ENCODE data around the gene TBX20.

TBX20 gene

GRCh38 chr7:35261476-35262285 is 7.8 kb upstream of the TBX20 start:
- no peak for DNase-seq
- Histone ChIP-seq H3K4me3 (ENCODE audit: low read depth, low read length) (no peak overlapping the region), H3K27me3 (no peaks in the 10 kb centered on the region), H3K9me3 (no peaks in the 10 kb centered on the region), H3K36me3 (no peaks in the 10 kb centered on the region), H3K4me1 (peaks cover 4% of the 10 kb centered on the region; the same call in 1 of the 2 replicates)
- TF ChIP-seq, protein P1, sequence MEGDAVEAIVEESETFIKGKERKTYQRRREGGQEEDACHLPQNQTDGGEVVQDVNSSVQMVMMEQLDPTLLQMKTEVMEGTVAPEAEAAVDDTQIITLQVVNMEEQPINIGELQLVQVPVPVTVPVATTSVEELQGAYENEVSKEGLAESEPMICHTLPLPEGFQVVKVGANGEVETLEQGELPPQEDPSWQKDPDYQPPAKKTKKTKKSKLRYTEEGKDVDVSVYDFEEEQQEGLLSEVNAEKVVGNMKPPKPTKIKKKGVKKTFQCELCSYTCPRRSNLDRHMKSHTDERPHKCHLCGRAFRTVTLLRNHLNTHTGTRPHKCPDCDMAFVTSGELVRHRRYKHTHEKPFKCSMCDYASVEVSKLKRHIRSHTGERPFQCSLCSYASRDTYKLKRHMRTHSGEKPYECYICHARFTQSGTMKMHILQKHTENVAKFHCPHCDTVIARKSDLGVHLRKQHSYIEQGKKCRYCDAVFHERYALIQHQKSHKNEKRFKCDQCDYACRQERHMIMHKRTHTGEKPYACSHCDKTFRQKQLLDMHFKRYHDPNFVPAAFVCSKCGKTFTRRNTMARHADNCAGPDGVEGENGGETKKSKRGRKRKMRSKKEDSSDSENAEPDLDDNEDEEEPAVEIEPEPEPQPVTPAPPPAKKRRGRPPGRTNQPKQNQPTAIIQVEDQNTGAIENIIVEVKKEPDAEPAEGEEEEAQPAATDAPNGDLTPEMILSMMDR (IDR thresholded peaks at IDR 0.05; ENCODE audit: low read depth, low read length): no peak

DNA sequence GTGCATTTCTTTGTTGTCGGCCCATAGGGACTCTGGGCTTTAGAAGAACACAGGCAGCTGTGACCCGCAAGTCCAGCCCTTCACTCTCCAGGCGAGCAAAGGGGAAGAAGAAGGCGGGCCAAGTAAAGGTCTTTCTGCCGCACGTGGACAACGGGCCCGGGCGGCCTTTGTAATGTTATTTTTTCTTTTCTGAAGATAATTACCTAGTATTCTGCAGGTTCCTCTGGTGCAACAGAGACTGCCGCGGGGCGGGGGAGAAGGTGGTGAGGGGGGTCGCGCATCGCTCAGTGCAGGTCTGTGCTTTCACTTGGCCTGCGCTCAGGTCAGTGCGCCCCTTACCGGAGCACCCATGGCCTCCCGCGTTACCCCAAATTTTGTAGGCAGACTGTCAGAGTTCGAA is 7.1 kb upstream of the TBX20 start:
- TF ChIP-seq, protein P1 (IDR thresholded peaks at IDR 0.05; ENCODE audit: low read depth, low read length): no peak
- H3K4me1 ChIP-seq: peaks cover 4% of the 10 kb centered on the region; the same call in 1 of the 2 replicates
- H3K4me3 ChIP-seq (ENCODE audit: low read depth, low read length): no peak overlapping the region
- no peaks in the 10 kb centered on the region for H3K9me3 ChIP-seq
- no peak for DNase-seq
- no peaks in the 10 kb centered on the region for H3K36me3 ChIP-seq
- no peaks in the 10 kb centered on the region for H3K27me3 ChIP-seq

- H3K36me3 ChIP-seq: no peaks in the 10 kb centered on the region
- peaks cover 4% of the 10 kb centered on the region; the same call in 1 of the 2 replicates for H3K4me1 ChIP-seq
- TF ChIP-seq, protein P1 (IDR thresholded peaks at IDR 0.05; ENCODE audit: low read depth, low read length): no peak
- no peaks in the 10 kb centered on the region for H3K27me3 ChIP-seq
- DNase-seq: no peak
- no peaks in the 10 kb centered on the region for H3K9me3 ChIP-seq
- H3K4me3 ChIP-seq (ENCODE audit: low read depth, low read length): no peak overlapping the region
Measured at GRCh38 chr7:35260246-35260645, 6.3 kb upstream of the TBX20 start.

DNA sequence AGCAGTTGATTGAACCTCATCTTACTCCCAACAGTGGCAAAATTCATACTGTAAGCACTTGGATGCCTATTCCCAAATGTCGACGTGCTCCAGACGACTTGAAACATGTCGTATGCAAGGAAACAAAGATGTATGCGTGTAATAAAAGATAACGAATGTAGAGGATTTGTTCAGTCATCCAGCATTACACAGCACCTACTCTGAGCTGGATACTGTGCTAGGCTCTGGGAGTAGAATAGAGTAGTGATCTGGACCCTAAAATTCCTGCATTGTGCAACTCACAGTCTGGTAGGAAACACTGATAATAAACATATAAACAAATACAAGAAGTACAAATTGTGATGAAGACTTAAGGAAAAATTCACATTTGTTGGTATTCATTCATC is 5.6 kb upstream of the TBX20 start:
- peaks cover 5% of the 10 kb centered on the region; the same call in 1 of the 2 replicates for H3K4me1 ChIP-seq
- H3K9me3 ChIP-seq: no peaks in the 10 kb centered on the region; the same call in 1 of the 2 replicates
- TF ChIP-seq, protein P1 (IDR thresholded peaks at IDR 0.05; ENCODE audit: low read depth, low read length): no peak
- no peaks in the 10 kb centered on the region for H3K36me3 ChIP-seq
- H3K27me3 ChIP-seq: no peaks in the 10 kb centered on the region
- H3K4me3 ChIP-seq (ENCODE audit: low read depth, low read length): no peak overlapping the region
- DNase-seq: no peak

DNA sequence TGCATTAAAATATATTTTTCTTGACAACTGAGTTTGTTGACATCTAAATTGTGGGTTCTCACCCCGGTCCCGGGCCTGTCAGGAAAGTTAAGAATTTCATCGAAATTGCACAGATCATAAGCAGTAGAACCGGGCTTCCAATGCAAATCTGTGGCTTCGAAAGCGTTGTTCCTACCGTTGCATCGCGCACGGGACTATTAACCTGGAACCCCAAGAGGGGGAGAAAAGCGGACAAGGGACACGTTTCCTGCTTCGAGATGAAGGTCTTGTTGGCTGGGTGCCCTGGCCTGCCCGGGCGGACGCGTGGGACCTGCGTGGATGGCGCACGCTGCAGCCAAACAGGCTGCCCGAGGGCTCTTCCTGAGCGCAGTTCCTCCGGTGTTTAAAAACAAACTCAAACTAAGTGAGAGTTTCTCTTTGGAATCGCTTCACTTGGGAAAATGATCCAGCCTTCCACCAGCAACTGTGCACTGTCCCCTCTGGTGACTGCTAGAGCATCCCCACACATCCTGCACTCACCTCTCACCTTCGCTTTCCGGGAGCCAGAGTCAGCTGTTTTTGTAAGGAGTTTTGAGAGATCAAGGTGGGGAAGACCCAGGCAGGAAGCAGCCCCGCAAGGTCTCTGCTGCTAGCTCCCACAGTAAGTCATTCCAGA is 5.1 kb upstream of the TBX20 start:
- no peaks in the 10 kb centered on the region for H3K27me3 ChIP-seq
- no peaks in the 10 kb centered on the region for H3K36me3 ChIP-seq
- peaks cover 8% of the 10 kb centered on the region; the same call in 1 of the 2 replicates for H3K4me1 ChIP-seq
- no peak for DNase-seq
- no peaks in the 10 kb centered on the region; the same call in 1 of the 2 replicates for H3K9me3 ChIP-seq
- TF ChIP-seq, protein P1 (IDR thresholded peaks at IDR 0.05; ENCODE audit: low read depth, low read length): no peak
- H3K4me3 ChIP-seq (ENCODE audit: low read depth, low read length): no peak overlapping the region
